GM10266 (cell line): ENCODE results near the gene SBNO2.
A peak's percentile ranks its signal among the peaks of the same experiment; 100 is the strongest.

Experiments used
- DNase-seq: peaks from one replicate; pipeline ENCODE4 v3.0.0; 2012; ENCODE audit errors: extremely low spot score
- TF ChIP-seq, protein P1 (sequence below): IDR thresholded peaks from 2 replicates; pipeline ENCODE4 v1.5.1; 2012; ENCODE audit warnings: mild to moderate bottlenecking, low read depth; ENCODE audit not compliant: control insufficient read depth, insufficient read depth; ENCODE audit errors: missing control alignments

The SBNO2 gene

DNA sequence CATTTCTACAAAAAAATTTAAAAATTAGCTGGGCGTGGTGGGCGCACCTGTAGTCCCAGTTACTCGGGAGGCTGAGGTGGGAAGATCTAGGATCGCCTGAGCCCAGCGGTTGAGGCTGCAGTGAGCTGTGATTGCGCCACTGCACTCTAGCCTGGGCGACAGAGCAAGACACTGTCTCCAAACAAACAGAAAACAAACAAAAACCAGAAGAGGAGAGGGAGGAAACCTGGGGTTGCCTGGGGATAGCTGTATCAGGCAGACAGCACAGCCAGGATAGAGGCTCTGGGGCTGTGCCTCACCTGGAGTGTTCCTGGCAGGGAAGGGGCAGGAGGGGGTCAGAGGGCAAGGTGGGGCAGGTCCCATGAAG, 76.3 kb downstream of the SBNO2 start:
- TF ChIP-seq, protein P1, sequence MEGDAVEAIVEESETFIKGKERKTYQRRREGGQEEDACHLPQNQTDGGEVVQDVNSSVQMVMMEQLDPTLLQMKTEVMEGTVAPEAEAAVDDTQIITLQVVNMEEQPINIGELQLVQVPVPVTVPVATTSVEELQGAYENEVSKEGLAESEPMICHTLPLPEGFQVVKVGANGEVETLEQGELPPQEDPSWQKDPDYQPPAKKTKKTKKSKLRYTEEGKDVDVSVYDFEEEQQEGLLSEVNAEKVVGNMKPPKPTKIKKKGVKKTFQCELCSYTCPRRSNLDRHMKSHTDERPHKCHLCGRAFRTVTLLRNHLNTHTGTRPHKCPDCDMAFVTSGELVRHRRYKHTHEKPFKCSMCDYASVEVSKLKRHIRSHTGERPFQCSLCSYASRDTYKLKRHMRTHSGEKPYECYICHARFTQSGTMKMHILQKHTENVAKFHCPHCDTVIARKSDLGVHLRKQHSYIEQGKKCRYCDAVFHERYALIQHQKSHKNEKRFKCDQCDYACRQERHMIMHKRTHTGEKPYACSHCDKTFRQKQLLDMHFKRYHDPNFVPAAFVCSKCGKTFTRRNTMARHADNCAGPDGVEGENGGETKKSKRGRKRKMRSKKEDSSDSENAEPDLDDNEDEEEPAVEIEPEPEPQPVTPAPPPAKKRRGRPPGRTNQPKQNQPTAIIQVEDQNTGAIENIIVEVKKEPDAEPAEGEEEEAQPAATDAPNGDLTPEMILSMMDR: no peak

DNA sequence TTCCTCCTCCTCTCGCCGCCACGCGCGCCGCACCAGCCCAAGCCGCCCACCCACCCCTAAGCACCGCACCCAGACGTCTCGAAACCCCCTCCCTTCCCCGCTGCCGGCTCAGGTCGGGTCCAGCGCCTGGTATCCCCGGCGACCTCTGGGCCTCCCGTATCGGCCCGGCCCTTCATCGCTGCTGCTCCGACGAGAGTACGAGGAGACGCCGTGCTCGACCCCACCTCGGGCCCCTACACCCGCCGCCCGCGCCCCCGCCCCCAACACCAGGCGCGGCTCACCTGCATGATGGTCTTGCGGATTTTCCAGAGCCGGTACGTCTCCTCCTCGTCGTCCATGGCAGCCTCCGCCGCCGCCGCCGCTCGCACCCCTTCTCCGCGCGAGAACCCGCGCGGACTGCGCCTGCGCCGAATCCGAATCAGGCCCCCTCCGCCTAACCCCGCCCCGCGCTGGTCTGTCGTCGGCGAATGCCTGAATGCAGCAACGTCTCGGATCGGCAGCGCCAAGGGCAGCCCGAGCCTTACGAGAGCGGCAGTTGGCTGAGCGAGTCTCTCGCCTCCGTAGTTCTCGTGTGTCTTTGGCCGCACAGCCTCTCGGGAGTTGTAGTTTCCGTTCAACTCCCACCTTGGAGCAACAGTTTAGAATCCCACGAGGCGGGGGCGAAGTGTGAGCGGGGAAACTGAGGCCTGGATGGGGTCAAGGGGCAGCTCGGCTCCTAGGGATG, 78.9 kb downstream of the SBNO2 start, which contains the start of gene POLR2E:
TSS of gene POLR2E (minus strand) at position 398 of the 724 bp plus-strand sequence. CDS start at position 338, 60 bp downstream.
- DNase-seq: peak; percentile 98
- TF ChIP-seq, protein P1: no peak

More for the DNA sequence above, 76.3 kb downstream of the SBNO2 start:
- no peak for DNase-seq

DNA sequence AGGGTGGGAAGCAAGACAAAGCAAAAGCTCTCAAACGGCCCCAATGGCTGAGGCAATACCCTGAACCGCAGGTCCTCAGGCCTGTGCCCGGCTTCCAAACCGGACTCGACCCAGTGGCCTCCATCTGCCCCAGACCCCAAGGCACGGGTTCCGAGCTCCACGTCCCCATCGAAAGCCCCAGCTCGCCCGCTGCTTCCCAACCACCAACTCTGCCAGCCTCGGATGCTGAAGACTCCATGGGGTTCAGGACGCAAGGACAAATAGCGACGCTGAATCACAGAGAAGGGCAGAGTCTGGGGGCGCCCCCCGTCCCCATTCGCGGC, 79.5 kb downstream of the SBNO2 start:
- TF ChIP-seq, protein P1: no peak
- DNase-seq: no peak

DNA sequence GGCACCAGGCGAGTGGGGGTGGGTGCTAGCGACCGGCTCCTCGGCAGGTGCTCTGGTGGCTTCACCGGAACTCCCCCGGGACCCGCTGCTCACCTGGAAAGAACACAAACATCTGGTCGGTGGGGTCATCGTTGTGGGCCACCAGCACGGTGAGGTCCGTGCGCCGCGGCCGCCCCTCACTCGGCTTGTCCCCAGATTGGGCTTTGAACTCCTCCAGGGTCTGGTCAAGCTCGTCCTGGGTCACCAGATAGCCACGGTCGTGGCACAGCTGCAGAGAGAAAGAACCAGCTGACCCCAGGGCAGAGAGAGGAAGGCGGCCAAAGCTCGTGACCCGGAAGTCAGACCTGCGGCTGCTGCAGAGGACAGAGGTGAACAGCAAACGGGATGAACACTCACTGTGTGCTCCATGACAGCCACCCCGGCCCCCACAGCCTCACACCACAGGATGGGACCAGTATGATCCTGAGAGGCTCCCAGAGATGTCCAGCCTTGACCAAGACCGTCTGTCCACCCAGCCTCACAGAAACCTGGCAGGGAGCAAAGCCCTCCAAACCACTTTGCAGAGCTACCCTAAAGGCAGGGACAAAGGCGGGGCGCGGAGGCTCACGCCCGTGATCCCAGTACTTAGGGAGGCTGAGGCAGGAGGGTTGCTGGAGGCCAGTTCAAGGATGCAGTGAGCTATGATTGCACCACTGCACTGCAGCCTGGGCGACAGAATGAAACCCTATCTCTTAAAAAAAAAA, 80.1 kb downstream of the SBNO2 start:
- TF ChIP-seq, protein P1: no peak
- DNase-seq: no peak

DNA sequence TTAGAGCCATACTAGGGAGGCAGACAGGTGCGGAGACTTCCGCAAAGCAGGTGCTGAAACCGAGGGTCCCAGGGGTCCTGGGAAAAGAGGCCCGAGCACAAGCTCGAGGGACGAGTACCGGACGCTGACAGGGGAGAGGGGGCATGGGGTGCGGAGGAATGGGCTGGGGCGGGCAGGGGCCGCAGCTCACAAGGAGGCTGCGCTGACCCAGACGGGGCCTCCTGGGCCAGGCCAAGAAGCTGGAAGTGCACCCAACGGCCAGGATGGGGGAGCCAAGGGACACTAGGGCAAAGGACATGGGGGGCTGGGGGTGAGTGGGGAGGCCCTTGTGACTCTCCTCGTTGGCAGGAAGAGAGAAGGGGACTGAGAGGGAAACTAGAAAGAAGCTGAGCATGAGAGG, 80.7 kb downstream of the SBNO2 start:
- TF ChIP-seq, protein P1: no peak
- DNase-seq: no peak

DNA sequence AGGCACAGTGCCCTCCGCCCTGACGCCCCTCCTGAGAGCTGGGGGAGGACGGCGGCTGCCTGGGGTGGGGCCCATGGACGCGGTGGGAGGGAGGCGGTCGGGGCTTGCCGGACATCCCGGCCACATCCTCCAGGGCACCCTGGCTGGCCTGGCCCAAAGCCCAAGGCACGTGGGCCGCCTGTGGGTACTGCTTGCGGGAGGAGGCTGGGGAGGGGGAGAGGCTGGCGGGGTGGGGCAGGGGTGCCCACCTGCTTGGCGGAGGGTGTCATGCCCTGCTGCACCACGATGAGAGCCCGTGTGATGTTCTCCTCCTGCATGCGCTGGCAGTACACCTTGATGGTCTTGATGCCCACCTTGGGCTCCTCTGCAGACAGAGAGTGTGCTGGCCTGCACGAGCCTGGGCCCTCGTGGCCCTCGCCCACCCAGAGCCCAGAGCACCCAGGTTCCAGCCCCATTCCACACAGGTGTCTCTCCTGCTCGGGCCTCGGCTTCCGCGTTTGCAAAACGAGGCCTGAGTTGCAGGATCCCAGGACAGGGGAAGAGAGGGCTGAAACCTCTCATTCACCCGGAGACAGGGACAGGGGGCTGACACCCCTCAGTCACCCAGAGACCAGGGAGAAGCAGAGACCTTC, 82.4 kb downstream of the SBNO2 start:
- no peak for DNase-seq
- TF ChIP-seq, protein P1: no peak
